Right lobe of liver (tissue), 6 donors: ENCODE data around the gene LANCL3. TPM values are rescaled to one million over a fixed set of nuclear protein-coding genes. Genes with fewer than 3 reads are reported as not detected.

Experiments used
- ATAC-seq, 4 donors: fragments of 200-7000 bp; cut with Tn5 transposase; one replicate each; pipeline ENCODE4 v1.9.1; 2020; ENCODE audit warnings: mild to moderate bottlenecking in 4 of 4, moderate library complexity in 4 of 4
- DNase-seq, 3 donors: peaks; one replicate each; pipeline ENCODE4 v3.0.0-alpha.2; 2020
- H3K27ac ChIP-seq, 3 donors: fragments of 200-600 bp; one replicate each; pipeline ENCODE4 v1.8.0; 2022
- H3K27me3 ChIP-seq, 2 donors: fragments of 200-600 bp; one replicate each; pipeline ENCODE4 v1.8.0; 2022
- H3K36me3 ChIP-seq, 4 donors: fragments of 200-600 bp; sonication (generic) in 1 of 4; one replicate each; pipeline versions ENCODE4 v1.5.1 to v1.8.0; 2017 to 2022; ENCODE audit warnings: control low read depth in 1 of 4
- H3K4me1 ChIP-seq, 4 donors: fragments of 200-600 bp; sonication (generic) in 1 of 4; one replicate each; pipeline versions ENCODE4 v1.5.1 to v1.8.0; 2017 to 2022; ENCODE audit warnings: control low read depth in 1 of 4
- H3K4me3 ChIP-seq, 3 donors: fragments of 200-600 bp; one replicate each; pipeline ENCODE4 v1.8.0; 2022
- H3K9me3 ChIP-seq, 4 donors: fragments of 200-600 bp; sonication (generic) in 1 of 4; one replicate each; pipeline versions ENCODE4 v1.5.1 to v1.8.0; 2017 to 2022; ENCODE audit warnings: control low read depth in 1 of 4
- CTCF ChIP-seq, 4 donors: fragments of 200-600 bp in 3 of 4; fragments of 450-650 bp in 1 of 4; IDR thresholded peaks; one replicate each; pipeline versions ENCODE4 v1.5.1 to v1.8.0; 2016 to 2022; ENCODE audit warnings: antibody characterized with exemption in 4 of 4, mild to moderate bottlenecking in 2 of 4
- POLR2A ChIP-seq: fragments of 450-650 bp; IDR thresholded peaks from one replicate; pipeline ENCODE4 v1.6.1; 2017; ENCODE audit warnings: antibody characterized with exemption, mild to moderate bottlenecking
- WGBS: methylation state at CpG from one replicate; pipeline ENCODE4 v1.1.6; 2018; ENCODE audit warnings: low coverage, low lambda C conversion rate; ENCODE audit not compliant: insufficient coverage; ENCODE audit errors: missing lambda C conversion rate; 5-methylcytosine and 5-hydroxymethylcytosine counted together
- intact Hi-C, 2 donors: fragments of 100-400 bp; cut with DNase I; formaldehyde crosslinking; loops; one replicate each; pipeline versions ENCODE4 v1.11.2 to v1.14.1; 2022
- total RNA-seq, 6 experiments: library from RNA; depleted of rRNA in 2 of 6; stranded (reverse); fragments of >200 nt in 2 of 6; fragmentation: NEBNext Ultra II Directional in 3 of 6; extraction: Animal tissue kit (Norgen Biotek cat#: 25700) in 3 of 6; gene quantifications; one replicate each; pipeline versions ENCODE4 v1.1.0 to v1.2.4, GENCODE V29; 2016 to 2023
- donor health status: DM: no; HTN: yes; CAD: no.
- donor health status: DM: no; HTN: no; CAD: no.
- donor health status: DM: no; HTN: no; CAD: no.
- donor health status: DM: no; HTN: yes; CAD: no.
- donor health status: DM: no; HTN: yes; CAD: no.

Gene LANCL3
- total RNA-seq, 6 experiments from 2014 or later = 0.02 to 0.10 (median 0.07) TPM; not detected in 3

- H3K9me3 ChIP-seq = no peaks in the 10 kb centered on the region
- TF ChIP-seq CTCF (IDR thresholded peaks at IDR 0.05) = no peak
- TF ChIP-seq POLR2A = no peak
- H3K27me3 ChIP-seq = no peaks in the 10 kb centered on the region
- DNase-seq (no peak), ATAC-seq (no peak)
- H3K36me3 ChIP-seq = no peaks in the 10 kb centered on the region
- no peak overlapping the region for H3K4me3 ChIP-seq
- no peaks in the 10 kb centered on the region for H3K4me1 ChIP-seq
- intact Hi-C loops = no loop called here
- no peak overlapping the region for H3K27ac ChIP-seq
These were observed 95.1 kb downstream of the LANCL3 start for GRCh38 chrX:37666516-37666915.

- H3K36me3 ChIP-seq = no peaks in the 10 kb centered on the region
- DNase-seq = no peak
- no peaks in the 10 kb centered on the region for H3K9me3 ChIP-seq
- H3K4me3 ChIP-seq = no peak overlapping the region
- no peak for ATAC-seq
- intact Hi-C loops = no loop called here
- no peak overlapping the region for H3K27ac ChIP-seq
- H3K4me1 ChIP-seq = no peaks in the 10 kb centered on the region
- TF ChIP-seq CTCF (IDR thresholded peaks at IDR 0.05) = no peak
- no peak for TF ChIP-seq POLR2A
- H3K27me3 ChIP-seq = no peaks in the 10 kb centered on the region
- 78% methylated on average over 6 of the region's 6 CpGs for WGBS
These were observed 95.7 kb downstream of the LANCL3 start for GRCh38 chrX:37667141-37667540.

- H3K36me3 ChIP-seq = no peaks in the 10 kb centered on the region
- WGBS = 34% methylated on average over 4 of the region's 4 CpGs
- H3K4me1 ChIP-seq = no peaks in the 10 kb centered on the region
- H3K27ac ChIP-seq = no peak overlapping the region
- H3K4me3 ChIP-seq = no peak overlapping the region
- H3K9me3 ChIP-seq = no peaks in the 10 kb centered on the region
- no peaks in the 10 kb centered on the region for H3K27me3 ChIP-seq
- no peak for ATAC-seq
- TF ChIP-seq POLR2A = no peak
- no peak for TF ChIP-seq CTCF (IDR thresholded peaks at IDR 0.05)
- intact Hi-C loops = no loop called here
- no peak for DNase-seq
These were observed 101.1 kb downstream of the LANCL3 start for GRCh38 chrX:37672563-37672962.

- H3K36me3 ChIP-seq = no peaks in the 10 kb centered on the region
- DNase-seq = no peak
- ATAC-seq = no peak
- TF ChIP-seq CTCF (IDR thresholded peaks at IDR 0.05) (no peak), POLR2A (no peak)
- H3K4me1 ChIP-seq = no peaks in the 10 kb centered on the region
- H3K27me3 ChIP-seq = no peaks in the 10 kb centered on the region
- H3K27ac ChIP-seq = no peak overlapping the region
- intact Hi-C loops = no loop called here
- H3K9me3 ChIP-seq = no peaks in the 10 kb centered on the region
- no peak overlapping the region for H3K4me3 ChIP-seq
These were observed 105.3 kb downstream of the LANCL3 start for GRCh38 chrX:37676811-37677210.

GRCh38 chrX:37677243-37677642 is 105.8 kb downstream of the LANCL3 start:
- ATAC-seq = no peak
- TF ChIP-seq CTCF (IDR thresholded peaks at IDR 0.05) (no peak), POLR2A (no peak)

More at GRCh38 chrX:37677243-37677642, 105.8 kb downstream of the LANCL3 start:
- no peak overlapping the region for H3K4me3 ChIP-seq
- H3K27me3 ChIP-seq = no peaks in the 10 kb centered on the region
- no peak overlapping the region for H3K27ac ChIP-seq
- no peaks in the 10 kb centered on the region for H3K9me3 ChIP-seq
- intact Hi-C loops = no loop called here
- 13% methylated on average over 1 of the region's 1 CpG for WGBS
- H3K4me1 ChIP-seq = no peaks in the 10 kb centered on the region
- H3K36me3 ChIP-seq = no peaks in the 10 kb centered on the region
- no peak for DNase-seq
